Mononuclear cell (primary cell): ENCODE results near the gene GALR1. TPM values are rescaled to one million over a fixed set of nuclear protein-coding genes. Genes with fewer than 3 reads are reported as not detected.
"Not testable (repeated sequence)": the region's sequence is repeated elsewhere in the genome, so short reads cannot be mapped to it uniquely, and the experiment has no call there.

ENCODE experiments used
- H3K27me3 ChIP-seq: 2 replicates; pipeline ENCODE4 v1.6.0; 2011; ENCODE audit warnings: low read length, control low read depth; ENCODE audit not compliant: insufficient read depth
- H3K4me1 ChIP-seq: 2 replicates; pipeline ENCODE4 v1.5.1; 2011; ENCODE audit warnings: mild to moderate bottlenecking, low read length, control low read depth; ENCODE audit not compliant: insufficient read depth
- H3K4me3 ChIP-seq: 2 replicates; pipeline ENCODE4 v1.5.1; 2011; ENCODE audit warnings: mild to moderate bottlenecking, low read length, moderate library complexity
- H3K9me3 ChIP-seq: 2 replicates; pipeline ENCODE4 v1.5.1; 2011; ENCODE audit warnings: low read depth, mild to moderate bottlenecking, control low read depth, low read length
- total RNA-seq: library from RNA; depleted of rRNA; stranded (reverse); fragments of >200 nt; gene quantifications from one replicate; pipeline ENCODE4 v1.2.3, GENCODE V29; 2012

Gene GALR1
- total RNA-seq, 1 donor, result under 0.01 TPM

DNA sequence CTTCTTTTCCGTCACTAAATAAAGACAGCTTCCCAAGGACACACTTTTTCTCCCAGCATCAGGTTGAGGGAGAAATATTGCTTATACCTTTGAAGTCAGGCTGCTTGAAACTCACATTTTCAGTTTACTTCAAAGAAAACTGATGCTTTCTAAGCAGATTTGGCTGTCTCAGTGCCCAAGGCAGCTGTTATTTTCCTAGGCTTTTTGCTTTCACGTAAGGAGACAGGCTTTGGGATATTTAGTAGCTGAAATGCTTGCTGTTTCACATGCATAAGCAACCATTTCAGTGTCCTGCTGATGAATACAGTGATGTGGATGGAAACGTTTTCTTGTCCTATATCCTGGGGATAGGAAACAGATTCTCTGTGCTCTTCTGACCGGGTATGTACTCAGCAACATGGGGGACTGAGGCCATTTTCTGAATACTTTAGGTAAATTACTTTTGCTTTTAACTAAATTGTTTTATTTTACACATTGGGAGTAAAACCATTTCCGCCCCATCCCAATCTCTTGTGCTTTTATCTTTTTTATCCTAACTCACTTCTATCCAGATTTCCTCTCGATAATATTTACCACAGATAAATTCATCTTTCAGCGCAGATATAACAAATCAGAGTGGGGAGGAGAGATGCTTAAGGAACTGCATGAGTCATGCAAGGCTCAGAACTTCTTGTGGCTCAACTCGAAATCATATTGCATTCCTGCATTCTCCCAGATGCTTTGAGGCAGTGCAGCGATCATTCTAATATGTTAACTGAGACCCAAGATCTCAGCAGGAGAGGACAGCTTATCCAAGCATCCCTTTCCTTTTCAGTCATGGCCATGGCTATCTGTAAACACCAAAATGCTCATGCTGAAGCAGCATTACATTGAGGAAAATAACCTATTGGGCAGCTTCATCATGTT lies 22.2 kb downstream of the GALR1 start:
- H3K4me1 ChIP-seq, result no peaks in the 10 kb centered on the region
- no peak overlapping the region for H3K4me3 ChIP-seq
- H3K27me3 ChIP-seq, result peaks cover 4% of the 10 kb centered on the region
- no peaks in the 10 kb centered on the region for H3K9me3 ChIP-seq

DNA sequence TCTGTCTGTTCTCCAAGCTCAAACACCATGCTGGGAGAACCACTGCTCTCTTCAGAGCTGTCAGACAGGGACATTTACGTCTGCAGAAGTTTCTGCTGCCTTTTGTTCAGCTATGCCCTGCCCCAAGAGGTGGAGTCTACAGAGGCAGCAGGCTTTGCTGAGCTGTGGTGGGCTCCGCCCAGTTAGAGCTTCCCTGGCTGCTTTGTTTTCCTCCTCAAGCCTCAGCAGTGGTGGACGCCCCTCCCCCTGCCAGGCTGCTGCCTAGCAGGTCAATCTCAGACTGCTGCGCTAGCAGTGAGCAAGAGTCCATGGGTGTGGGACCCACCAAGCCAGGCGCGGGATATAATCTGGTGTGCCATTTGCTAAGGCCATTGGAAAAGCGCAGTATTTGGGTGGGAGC lies 41.2 kb downstream of the GALR1 start:
- H3K4me1 ChIP-seq, H3K4me3 ChIP-seq, H3K27me3 ChIP-seq, H3K9me3 ChIP-seq: not testable (repeated sequence)

DNA sequence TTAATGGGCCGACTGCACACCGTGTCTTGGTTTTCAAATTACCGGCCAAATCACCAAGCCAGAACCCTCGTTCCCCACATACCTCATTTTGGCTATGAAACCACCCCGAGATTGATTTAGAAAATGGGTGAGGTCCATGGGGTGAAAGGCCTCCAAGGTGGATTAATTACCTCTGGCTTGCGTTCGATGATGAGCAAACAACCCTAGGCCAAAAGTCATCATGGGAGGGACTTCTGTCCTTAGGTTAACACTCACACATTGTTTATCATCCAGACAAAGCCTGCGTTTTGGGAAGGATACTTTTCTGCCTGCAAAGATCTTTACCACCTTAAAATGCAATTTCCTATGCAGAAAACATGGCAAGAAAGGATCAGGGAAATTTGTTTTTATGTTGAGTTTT lies 48.5 kb downstream of the GALR1 start:
- Histone ChIP-seq H3K4me3 (no peak overlapping the region), H3K4me1 (no peaks in the 10 kb centered on the region), H3K27me3 (no peaks in the 10 kb centered on the region), H3K9me3 (no peaks in the 10 kb centered on the region)

DNA sequence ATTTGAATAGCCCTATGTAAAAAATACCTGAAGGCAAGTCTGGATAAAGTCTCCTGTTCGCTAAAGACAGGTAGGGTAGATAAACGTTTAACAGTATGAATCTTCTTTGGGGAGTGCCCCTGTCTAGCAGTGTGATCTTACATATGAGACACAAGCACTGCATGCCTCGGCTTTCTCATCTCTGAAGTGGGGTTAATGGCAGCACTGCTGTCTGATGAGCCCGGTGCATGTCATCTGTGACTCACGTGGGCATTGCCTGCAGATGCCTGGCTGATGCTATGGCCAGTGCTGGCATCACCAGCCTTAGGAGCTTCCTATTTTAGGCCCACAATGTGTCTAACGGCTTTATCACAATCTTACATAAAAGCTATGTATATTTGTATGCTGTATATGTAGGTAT lies 50.1 kb downstream of the GALR1 start:
- no peak overlapping the region for H3K4me3 ChIP-seq
- H3K27me3 ChIP-seq, result no peaks in the 10 kb centered on the region
- H3K4me1 ChIP-seq, result no peaks in the 10 kb centered on the region
- H3K9me3 ChIP-seq, result no peaks in the 10 kb centered on the region

DNA sequence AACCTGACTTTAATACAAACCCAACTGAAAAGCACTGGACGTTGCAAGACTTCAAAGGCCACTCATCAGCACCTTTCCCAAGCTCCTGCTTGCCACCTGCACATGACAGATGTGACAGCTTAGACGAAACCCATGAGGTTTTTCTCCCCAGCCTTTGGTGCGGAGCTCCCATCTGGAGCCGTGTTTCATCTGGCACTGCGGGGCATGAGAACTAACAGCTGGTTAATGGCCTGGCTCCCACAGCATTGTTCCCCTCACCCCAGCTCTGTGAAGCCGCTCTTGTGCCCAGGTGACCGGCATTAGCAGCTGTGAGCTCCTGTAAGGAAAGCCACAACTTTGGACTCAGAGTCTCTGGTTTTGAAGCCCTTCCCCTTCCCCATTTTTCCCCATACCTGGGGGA lies 50.9 kb downstream of the GALR1 start:
- no peaks in the 10 kb centered on the region for H3K4me1 ChIP-seq
- no peaks in the 10 kb centered on the region for H3K9me3 ChIP-seq
- H3K27me3 ChIP-seq, result no peaks in the 10 kb centered on the region
- no peak overlapping the region for H3K4me3 ChIP-seq

DNA sequence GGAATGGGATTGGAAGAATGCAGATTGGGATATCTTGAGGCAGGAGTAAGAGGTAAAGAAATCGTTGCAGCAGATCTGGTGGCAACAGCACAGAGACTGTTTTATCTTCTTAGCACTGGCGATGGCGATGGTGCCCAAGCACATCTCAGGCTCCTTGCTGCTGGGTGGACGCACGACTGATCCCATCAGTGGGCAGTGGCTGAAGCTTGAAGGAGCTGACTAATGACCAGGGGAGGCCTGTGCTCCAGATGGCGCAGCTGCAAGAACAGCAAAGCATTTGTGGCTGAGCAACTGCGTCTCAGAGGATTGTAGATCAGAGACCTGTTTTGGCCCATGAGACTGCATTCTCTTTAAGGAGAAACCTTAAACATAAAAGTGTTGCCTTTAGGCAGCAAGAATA lies 54.6 kb downstream of the GALR1 start:
- no peak overlapping the region for H3K4me3 ChIP-seq
- H3K27me3 ChIP-seq, result no peaks in the 10 kb centered on the region
- no peaks in the 10 kb centered on the region for H3K4me1 ChIP-seq
- H3K9me3 ChIP-seq, result no peaks in the 10 kb centered on the region

DNA sequence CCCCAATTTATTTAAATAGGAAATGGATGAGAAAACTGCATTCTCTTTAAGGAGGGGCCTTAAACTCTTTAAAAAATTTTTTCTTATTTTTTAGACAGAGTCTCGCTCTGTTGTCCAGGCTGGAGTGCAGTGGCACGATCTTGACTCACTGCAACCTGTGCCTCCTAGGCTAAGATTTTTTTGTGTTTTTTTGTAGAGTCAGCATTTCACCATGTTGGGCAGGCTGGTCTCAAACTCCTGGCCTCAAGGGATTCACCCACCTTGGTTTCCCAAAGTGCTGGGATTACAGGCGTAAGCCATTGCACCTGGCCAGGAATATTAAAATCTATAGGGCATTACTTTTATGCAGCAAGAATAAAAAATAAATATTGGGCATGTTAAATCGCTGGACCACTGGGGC lies 56.0 kb downstream of the GALR1 start:
- Histone ChIP-seq H3K4me1 (no peaks in the 10 kb centered on the region), H3K9me3 (no peaks in the 10 kb centered on the region), H3K27me3 (no peaks in the 10 kb centered on the region), H3K4me3 (no peak overlapping the region)

DNA sequence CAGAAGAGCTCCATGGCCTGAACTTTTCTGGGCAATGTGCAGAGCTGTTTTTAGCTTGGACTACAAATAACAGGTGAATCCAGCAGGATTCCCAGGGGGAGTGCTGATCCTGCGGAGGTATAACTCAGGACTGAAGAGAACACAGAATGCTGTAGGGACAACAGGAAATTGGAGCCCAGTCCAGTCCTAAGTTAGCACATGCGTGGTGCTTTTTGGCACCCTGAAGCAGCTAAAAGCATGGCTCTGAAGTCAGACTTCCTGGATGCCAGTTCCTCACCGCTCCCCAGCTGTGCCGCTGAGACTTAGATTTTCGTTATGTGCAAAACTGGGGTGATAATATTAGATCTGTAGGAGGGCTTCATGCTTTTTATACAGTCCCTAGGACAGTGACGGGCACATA lies 58.6 kb downstream of the GALR1 start:
- H3K27me3 ChIP-seq, result no peaks in the 10 kb centered on the region
- H3K4me3 ChIP-seq, result no peak overlapping the region
- H3K9me3 ChIP-seq, result no peaks in the 10 kb centered on the region
- H3K4me1 ChIP-seq, result no peaks in the 10 kb centered on the region

DNA sequence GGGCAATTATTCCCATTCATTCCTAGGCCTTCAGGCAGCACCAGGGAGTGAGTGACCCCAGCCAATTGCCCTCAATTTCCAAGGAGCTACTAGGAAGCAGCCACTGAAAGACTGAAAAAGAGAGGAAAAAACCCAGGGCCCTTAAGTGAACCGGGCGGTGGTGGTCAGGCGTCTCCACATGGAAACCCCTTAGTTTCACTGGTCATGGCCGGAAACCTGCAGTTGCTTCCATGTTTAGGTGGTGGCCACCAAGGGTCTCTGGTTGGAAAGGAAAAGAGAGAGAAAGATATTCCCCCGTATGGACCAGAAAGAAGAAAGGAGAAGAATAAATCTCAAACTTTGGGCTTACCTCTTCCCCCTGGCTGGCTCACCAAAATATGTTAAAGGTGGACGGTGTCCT lies 64.9 kb downstream of the GALR1 start:
- peaks cover 8% of the 10 kb centered on the region for H3K27me3 ChIP-seq
- no peaks in the 10 kb centered on the region for H3K9me3 ChIP-seq
- no peak overlapping the region for H3K4me3 ChIP-seq
- H3K4me1 ChIP-seq, result no peaks in the 10 kb centered on the region

DNA sequence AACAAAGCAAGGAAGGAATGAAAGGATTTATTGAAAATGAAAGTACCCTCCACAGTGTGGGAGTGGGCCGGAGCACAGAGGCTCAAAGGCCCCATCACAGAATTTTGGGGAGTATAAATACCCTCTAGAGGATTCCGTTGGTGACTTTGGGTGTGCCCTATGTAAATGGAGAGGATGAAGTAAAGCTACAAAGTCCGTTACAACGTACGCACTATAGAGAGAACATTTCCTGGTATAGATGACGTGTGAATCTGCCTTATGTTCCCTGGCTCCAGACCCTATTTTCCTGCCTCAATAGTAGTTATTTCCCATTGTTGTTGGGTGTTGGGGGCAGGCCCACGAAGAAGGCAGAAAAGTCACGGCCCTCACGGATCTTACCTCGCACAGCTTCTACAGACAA lies 65.3 kb downstream of the GALR1 start:
- Histone ChIP-seq H3K27me3 (peaks cover 12% of the 10 kb centered on the region), H3K4me1 (no peaks in the 10 kb centered on the region), H3K9me3 (no peaks in the 10 kb centered on the region), H3K4me3 (no peak overlapping the region)

DNA sequence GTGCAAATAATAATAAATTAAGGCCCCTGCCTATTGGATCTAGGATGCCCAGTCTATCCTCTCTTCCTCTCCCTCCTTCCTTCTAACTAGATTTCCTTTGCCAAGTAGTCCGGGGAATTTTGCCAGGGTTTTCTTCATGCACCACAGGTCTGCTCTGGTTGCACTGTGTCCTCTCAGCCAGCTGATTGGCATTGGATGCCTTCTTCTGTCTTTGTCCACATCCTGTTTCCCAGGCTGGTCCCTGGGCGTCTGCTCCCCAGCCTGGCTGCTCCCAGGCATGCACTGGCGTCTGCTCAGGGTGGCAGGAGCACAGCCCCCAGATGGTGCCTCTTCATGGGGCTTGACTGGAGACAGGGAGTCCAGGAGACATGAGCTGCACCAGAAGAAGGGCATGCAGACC lies 66.4 kb downstream of the GALR1 start:
- no peak overlapping the region for H3K4me3 ChIP-seq
- H3K9me3 ChIP-seq, result no peaks in the 10 kb centered on the region
- H3K27me3 ChIP-seq, result peaks cover 19% of the 10 kb centered on the region

DNA sequence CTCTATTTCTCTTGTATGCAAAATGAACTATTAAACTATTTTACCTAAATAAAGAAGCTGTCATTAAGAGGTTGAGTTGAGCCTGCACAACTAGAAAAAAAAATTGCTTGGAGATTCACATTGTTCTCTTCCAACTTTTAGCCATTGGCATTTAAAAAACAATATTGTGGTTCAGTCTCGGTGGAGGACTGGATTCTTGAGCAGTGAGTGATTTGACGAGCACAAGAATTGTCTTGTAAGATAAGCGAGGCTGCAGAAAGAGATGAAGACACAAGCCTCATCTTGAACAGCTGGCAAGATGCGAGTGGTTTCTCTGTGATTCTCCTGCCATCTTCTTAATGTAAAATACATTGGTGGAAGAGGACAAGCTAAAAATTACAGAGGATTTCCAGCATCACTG lies 67.0 kb downstream of the GALR1 start:
- H3K4me1 ChIP-seq, result no peaks in the 10 kb centered on the region
- no peak overlapping the region for H3K4me3 ChIP-seq
- H3K27me3 ChIP-seq, result peaks cover 21% of the 10 kb centered on the region
- H3K9me3 ChIP-seq, result no peaks in the 10 kb centered on the region

More for the DNA sequence above, 66.4 kb downstream of the GALR1 start:
- no peaks in the 10 kb centered on the region for H3K4me1 ChIP-seq

DNA sequence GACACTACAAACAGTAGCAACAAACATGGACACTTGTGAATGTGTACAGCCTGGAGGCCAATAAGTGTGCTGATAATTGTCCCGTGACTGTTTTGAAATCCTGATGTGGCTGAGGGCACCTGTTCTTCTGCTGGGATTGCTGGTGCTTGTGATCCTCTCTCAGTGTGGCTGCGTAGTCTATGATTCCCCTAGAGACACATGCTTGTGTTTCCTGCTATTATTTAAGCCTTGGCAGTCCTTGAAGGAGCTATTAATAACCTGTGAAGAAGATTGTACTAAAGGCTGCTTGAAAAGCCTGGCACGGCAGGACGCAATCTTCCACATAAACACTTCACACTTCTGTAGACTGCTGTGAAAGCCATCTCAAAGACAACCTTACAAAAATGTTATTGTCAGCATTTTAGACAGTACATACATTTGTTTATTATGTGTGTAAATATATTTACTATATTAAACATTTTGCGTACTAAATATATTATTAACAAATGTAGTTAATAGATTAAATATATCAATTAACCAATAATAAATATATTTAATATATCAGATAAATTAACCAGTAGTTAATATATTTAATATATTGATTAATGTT lies 71.4 kb downstream of the GALR1 start:
- H3K4me1 ChIP-seq, result no peaks in the 10 kb centered on the region
- H3K4me3 ChIP-seq, result no peak overlapping the region
- H3K27me3 ChIP-seq, result peaks cover 23% of the 10 kb centered on the region
- H3K9me3 ChIP-seq, result no peaks in the 10 kb centered on the region

DNA sequence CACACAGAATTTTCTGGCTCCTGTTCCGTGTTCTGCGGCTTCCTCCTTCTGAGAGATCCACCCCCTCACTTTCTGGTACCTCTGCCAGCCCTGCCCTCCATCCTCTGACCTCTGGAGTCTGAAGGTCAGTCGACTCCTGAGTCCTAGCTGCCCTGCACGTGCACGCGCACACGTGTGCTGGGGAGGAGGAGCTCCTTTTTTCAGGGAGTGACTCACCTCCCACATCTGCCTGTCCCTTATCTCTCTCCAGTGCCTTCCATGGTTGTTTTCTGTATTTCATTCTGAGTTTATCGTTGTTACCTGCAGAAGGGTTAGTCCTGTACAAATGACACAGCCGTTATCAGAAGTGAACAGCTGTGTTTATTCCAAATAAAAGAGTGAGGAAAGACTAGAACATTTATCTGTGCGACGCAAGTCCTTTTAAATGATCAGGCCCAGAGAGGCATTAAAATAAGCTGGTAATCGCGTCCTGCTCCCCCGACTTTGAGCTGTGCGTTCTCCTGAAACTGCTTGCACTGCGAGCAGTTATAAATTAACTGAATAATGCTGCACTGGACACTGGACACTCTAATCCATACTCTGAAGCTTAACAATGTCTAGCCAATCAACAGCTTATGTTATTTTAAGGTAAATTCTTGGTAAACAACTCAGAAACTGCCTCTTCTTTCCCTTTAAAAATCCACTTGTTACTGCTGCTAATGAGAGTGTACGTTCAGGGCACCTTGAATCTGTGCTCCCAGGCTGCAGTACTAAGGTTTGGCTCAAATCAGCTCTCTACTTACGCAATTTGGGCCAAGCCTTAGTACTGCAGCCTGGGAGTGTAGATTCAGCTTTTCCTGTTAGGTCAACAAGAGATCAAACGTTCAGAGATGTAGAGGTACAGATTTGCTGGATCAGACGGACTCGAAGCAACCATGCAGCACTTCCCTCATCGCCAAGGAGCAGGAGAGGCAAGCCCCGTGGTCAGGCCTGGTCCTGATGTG lies 72.5 kb downstream of the GALR1 start:
- Histone ChIP-seq H3K9me3 (no peaks in the 10 kb centered on the region), H3K4me3 (no peak overlapping the region), H3K4me1 (no peaks in the 10 kb centered on the region), H3K27me3 (peaks cover 23% of the 10 kb centered on the region)
